GM23338 (cell line): Measurements from ENCODE around the gene DIPK1A.

ENCODE experiments used
- CREB1 ChIP-seq: fragments of 250-450 bp; sonication (Bioruptor Pico); IDR thresholded peaks from 2 replicates; pipeline ENCODE4 v1.5.0; 2020; ENCODE audit warnings: low read depth, mild to moderate bottlenecking, moderate library complexity
- CTCF ChIP-seq, 2 experiments: fragments of 200-600 bp in 1 of 2; sonication (generic) in 1 of 2; conservative IDR thresholded peaks; 2 replicates each; pipeline versions ENCODE4 v1.5.1 to v1.6.1; 2016 to 2017; ENCODE audit warnings: antibody characterized with exemption in 2 of 2, low read depth in 2 of 2, mild to moderate bottlenecking in 2 of 2, moderate library complexity in 1 of 2
- ETS1 ChIP-seq: IDR thresholded peaks from 2 replicates; pipeline ENCODE4 v1.6.1; 2016; ENCODE audit warnings: antibody characterized with exemption
- EZH2 ChIP-seq: fragments of 200-600 bp; sonication (generic); IDR thresholded peaks from one replicate; pipeline ENCODE4 v1.8.0; 2017; ENCODE audit warnings: antibody characterized with exemption, mild to moderate bottlenecking, low read depth; ENCODE audit not compliant: unreplicated experiment
- EZH2phosphoT487 ChIP-seq: fragments of 200-600 bp; sonication (generic); IDR thresholded peaks from one replicate; pipeline ENCODE4 v1.8.1; 2018; ENCODE audit warnings: antibody characterized with exemption; ENCODE audit not compliant: unreplicated experiment
- JUNB ChIP-seq: IDR thresholded peaks from one replicate; pipeline ENCODE4 v1.6.1; 2016; ENCODE audit warnings: antibody characterized with exemption; ENCODE audit not compliant: unreplicated experiment
- POLR2AphosphoS5 ChIP-seq: IDR thresholded peaks from 2 replicates; pipeline ENCODE4 v1.6.1; 2016; ENCODE audit warnings: antibody characterized with exemption, low read depth
- REST ChIP-seq: IDR thresholded peaks from one replicate; pipeline ENCODE4 v1.6.1; 2018; ENCODE audit warnings: antibody characterized with exemption; ENCODE audit not compliant: unreplicated experiment
- ZNF331 ChIP-seq: fragments of 250-450 bp; sonication (Bioruptor Pico); IDR thresholded peaks from 2 replicates; pipeline ENCODE4 v1.5.0; 2020; ENCODE audit warnings: low read depth, mild to moderate bottlenecking, moderate library complexity
- ZNF462 ChIP-seq: fragments of 250-450 bp; sonication (Bioruptor Pico); IDR thresholded peaks from 2 replicates; pipeline ENCODE4 v1.5.0; 2020; ENCODE audit warnings: mild to moderate bottlenecking, moderate library complexity

- TF ChIP-seq CTCF (conservative IDR thresholded peaks at IDR 0.05; ENCODE audit: low read depth in 2 of 2) (no peak), POLR2AphosphoS5 (no peak), ZNF331 (no peak), CREB1 (CRISPR knock-in tag) (no peak), REST (no peak), EZH2 (no peak), EZH2phosphoT487 (no peak), JUNB (no peak), ETS1 (no peak), ZNF462 (no peak)
These were observed 88.5 kb downstream of the DIPK1A start for GRCh38 chr1:92872719-92873118.
